IMR-90 (cell line): ENCODE data around the gene TMEM95. TPM values are rescaled to one million over a fixed set of nuclear protein-coding genes. Genes with fewer than 3 reads are reported as not detected.

Experiments used
- ATAC-seq: fragments of 200-7000 bp; cut with Tn5 transposase; 2 replicates; pipeline ENCODE4 v1.9.1; 2020; ENCODE audit warnings: low read depth, mild to moderate bottlenecking, moderate library complexity
- BruUV-seq: library from RNA; stranded (reverse); fragments of 400-500 nt; replicated peaks from 2 replicates; lab custom pipeline; 2021; lab: Mats Ljungman, UMichigan
- CTCF ChIA-PET: fragments of 300-600 bp; formaldehyde crosslinking; extraction: SDS; loops from one replicate; lab custom pipeline; 2021; ENCODE audit warnings: antibody characterized with exemption; lab: Yijun Ruan, JAX
- POLR2A ChIA-PET: fragments of 300-600 bp; sonication (Branson Sonifier 250); formaldehyde crosslinking; loops from one replicate; lab custom pipeline; 2022; ENCODE audit warnings: antibody characterized with exemption; ENCODE audit not compliant: unreplicated experiment; lab: Charles Lee
- DNase-seq: peaks from one replicate; pipeline ENCODE4 v3.0.0; 2013
- H2AFZ ChIP-seq: replicated peaks from 2 replicates; pipeline ENCODE3; 2013; ENCODE audit warnings: low read length, mild to moderate bottlenecking; ENCODE audit not compliant: poor library complexity
- H2AK5ac ChIP-seq: 2 replicates; pipeline ENCODE4 v1.6.1; 2013; ENCODE audit warnings: low read depth, low read length, inconsistent platforms
- H2AK9ac ChIP-seq: replicated peaks from 2 replicates; pipeline ENCODE3; 2013; ENCODE audit warnings: mild to moderate bottlenecking, low read depth, low read length, moderate library complexity; ENCODE audit not compliant: poor library complexity
- H2BK120ac ChIP-seq: 2 replicates; pipeline ENCODE4 v1.6.1; 2013; ENCODE audit warnings: low read depth, low read length, inconsistent platforms
- H2BK15ac ChIP-seq: 3 replicates; pipeline ENCODE4 v1.6.1; 2013; ENCODE audit warnings: low read depth, low read length, inconsistent platforms
- H2BK20ac ChIP-seq: 2 replicates; pipeline ENCODE4 v1.6.1; 2013; ENCODE audit warnings: low read depth, mild to moderate bottlenecking, inconsistent platforms, low read length, moderate library complexity
- H2BK5ac ChIP-seq: 2 replicates; pipeline ENCODE4 v1.6.1; 2013; ENCODE audit warnings: mild to moderate bottlenecking, low read depth, low read length, inconsistent platforms; ENCODE audit not compliant: poor library complexity, severe bottlenecking
- H3K14ac ChIP-seq: replicated peaks from 2 replicates; pipeline ENCODE4 v1.6.1; 2013; ENCODE audit warnings: low read depth, low read length, inconsistent platforms
- H3K18ac ChIP-seq: 2 replicates; pipeline ENCODE4 v1.6.1; 2013; ENCODE audit warnings: low read depth, low read length, control low read depth
- H3K23ac ChIP-seq: 2 replicates; pipeline ENCODE4 v1.6.1; 2013; ENCODE audit warnings: low read depth, low read length, inconsistent platforms
- H3K27ac ChIP-seq: 2 replicates; pipeline ENCODE4 v1.5.1; 2013; ENCODE audit warnings: mild to moderate bottlenecking, control low read depth, low read length; ENCODE audit not compliant: insufficient read depth
- H3K27me3 ChIP-seq: 2 replicates; pipeline ENCODE4 v1.6.1; 2013; ENCODE audit warnings: low read length; ENCODE audit not compliant: control insufficient read depth, insufficient read depth
- H3K36me3 ChIP-seq: 2 replicates; pipeline ENCODE4 v1.6.1; 2013; ENCODE audit warnings: low read length, mixed read lengths; ENCODE audit not compliant: control insufficient read depth, insufficient read depth
- H3K4ac ChIP-seq: 2 replicates; pipeline ENCODE4 v1.6.1; 2013; ENCODE audit warnings: low read depth, low read length, inconsistent platforms
- H3K4me1 ChIP-seq: 2 replicates; pipeline ENCODE4 v1.6.1; 2013; ENCODE audit warnings: low read length, mixed read lengths; ENCODE audit not compliant: control insufficient read depth, insufficient read depth
- H3K4me2 ChIP-seq: 2 replicates; pipeline ENCODE4 v1.6.1; 2013; ENCODE audit warnings: low read depth, mild to moderate bottlenecking, control low read depth, low read length, moderate library complexity
- H3K4me3 ChIP-seq: 2 replicates; pipeline ENCODE4 v1.5.1; 2013; ENCODE audit warnings: low read depth, mild to moderate bottlenecking, control low read depth, low read length, moderate library complexity; ENCODE audit not compliant: insufficient read depth
- H3K56ac ChIP-seq: 2 replicates; pipeline ENCODE4 v1.6.1; 2013; ENCODE audit warnings: low read length, inconsistent platforms; ENCODE audit not compliant: insufficient read depth; ENCODE audit errors: extremely low read depth
- H3K79me1 ChIP-seq, 2 experiments: 2 replicates each; pipeline ENCODE4 v1.6.1; 2013; ENCODE audit warnings: low read length in 2 of 2, inconsistent platforms in 1 of 2, low read depth in 1 of 2
- H3K9ac ChIP-seq: 2 replicates; pipeline ENCODE4 v1.6.1; 2013; ENCODE audit warnings: low read depth, low read length, control low read depth
- H3K9me1 ChIP-seq: 2 replicates; pipeline ENCODE4 v1.6.1; 2013; ENCODE audit warnings: low read length, inconsistent platforms; ENCODE audit not compliant: insufficient read depth
- H3K9me3 ChIP-seq: 2 replicates; pipeline ENCODE4 v1.6.1; 2013; ENCODE audit warnings: low read length; ENCODE audit not compliant: control insufficient read depth, insufficient read depth
- H4K20me1 ChIP-seq: 2 replicates; pipeline ENCODE4 v1.6.1; 2013; ENCODE audit warnings: low read length, inconsistent platforms; ENCODE audit not compliant: insufficient read depth
- H4K5ac ChIP-seq: 2 replicates; pipeline ENCODE4 v1.6.1; 2013; ENCODE audit warnings: mild to moderate bottlenecking, low read depth, low read length, control low read depth
- H4K8ac ChIP-seq, 2 experiments: 2 replicates each; pipeline ENCODE4 v1.6.1; 2013; ENCODE audit warnings: low read depth in 2 of 2, low read length in 2 of 2, control low read depth in 1 of 2, inconsistent platforms in 1 of 2
- H4K91ac ChIP-seq: 2 replicates; pipeline ENCODE4 v1.6.1; 2013; ENCODE audit warnings: low read depth, low read length, inconsistent platforms; ENCODE audit not compliant: insufficient read depth
- CEBPB ChIP-seq: IDR thresholded peaks from 2 replicates; pipeline ENCODE4 v1.6.1; 2012; ENCODE audit warnings: low read depth, low read length, improper control_type of control experiment
- FOS ChIP-seq: fragments of 150-350 bp; IDR thresholded peaks from 2 replicates; pipeline ENCODE4 v1.6.1; 2016; ENCODE audit warnings: low read depth, low read length
- MAFK ChIP-seq: IDR thresholded peaks from 2 replicates; pipeline ENCODE4 v1.6.1; 2012; ENCODE audit warnings: low read depth, low read length, improper control_type of control experiment
- MXI1 ChIP-seq: IDR thresholded peaks from 2 replicates; pipeline ENCODE4 v1.6.1; 2012; ENCODE audit warnings: low read depth, mild to moderate bottlenecking, low read length, moderate library complexity, borderline replicate concordance
- NFE2L2 ChIP-seq: fragments of 150-350 bp; IDR thresholded peaks from 2 replicates; pipeline ENCODE4 v1.6.1; 2016; ENCODE audit warnings: low read depth, mild to moderate bottlenecking, low read length
- RCOR1 ChIP-seq: IDR thresholded peaks from 2 replicates; pipeline ENCODE4 v1.6.1; 2012; ENCODE audit warnings: mild to moderate bottlenecking, low read length, improper control_type of control experiment; ENCODE audit not compliant: insufficient replicate concordance
- WGBS, 2 experiments: methylation state at CpG; one replicate each; pipeline versions ENCODE4 v1.1.5 to v1.1.7; 2013; ENCODE audit warnings: missing lambda C conversion rate in 2 of 2; ENCODE audit not compliant: insufficient read length in 1 of 2; ENCODE audit errors: extremely low coverage in 2 of 2; 5-methylcytosine and 5-hydroxymethylcytosine counted together
- dilution Hi-C: fragments of 300-500 bp; cut with HindIII; formaldehyde crosslinking; loops from one replicate; pipeline ENCODE4 v1.14.3; 2018; ENCODE audit warnings: low sequenced_read_pairs; ENCODE audit not compliant: unreplicated experiment
- in situ Hi-C: fragments of 300-500 bp; cut with MboI; formaldehyde crosslinking; loops from 3 replicates; pipeline ENCODE4 v1.14.3; 2019; ENCODE audit warnings: low sequenced_read_pairs, inconsistent platforms, mixed read lengths
- intact Hi-C: fragments of 100-400 bp; cut with micrococcal nuclease; formaldehyde crosslinking; loops from 2 replicates; pipeline ENCODE4 v1.10.0; 2022
- polyA plus RNA-seq, 3 experiments: library from polyadenylated mRNA; depleted of rRNA; stranded (reverse); fragments of >200 nt; gene quantifications; 2 replicates each; pipeline ENCODE4 v1.2.3, GENCODE V29; 2012; ENCODE audit warnings: low replicate concordance in 1 of 3
- total RNA-seq: library from RNA; depleted of rRNA; stranded (reverse); fragments of >200 nt; gene quantifications from 2 replicates; pipeline ENCODE4 v1.2.3, GENCODE V29; 2012
- TF ChIP-seq, protein P1 (sequence below): conservative IDR thresholded peaks from 2 replicates; pipeline ENCODE4 v1.5.1; 2012; ENCODE audit warnings: mild to moderate bottlenecking, low read depth, low read length, improper control_type of control experiment
- TF ChIP-seq, protein P2 (sequence below): fragments of 150-350 bp; IDR thresholded peaks from 2 replicates; pipeline ENCODE4 v1.6.1; 2016; ENCODE audit warnings: low read depth, mild to moderate bottlenecking, low read length, moderate library complexity, borderline replicate concordance
- TF ChIP-seq, protein P3 (sequence below): fragments of 150-350 bp; IDR thresholded peaks from 2 replicates; pipeline ENCODE4 v1.6.1; 2017; ENCODE audit warnings: mild to moderate bottlenecking, antibody characterized with exemption, low read length, low read depth

TMEM95 gene
- total and polyA plus RNA-seq, 2 of the 4 experiments (the other 2 are of a cell fraction) = not detected

DNA sequence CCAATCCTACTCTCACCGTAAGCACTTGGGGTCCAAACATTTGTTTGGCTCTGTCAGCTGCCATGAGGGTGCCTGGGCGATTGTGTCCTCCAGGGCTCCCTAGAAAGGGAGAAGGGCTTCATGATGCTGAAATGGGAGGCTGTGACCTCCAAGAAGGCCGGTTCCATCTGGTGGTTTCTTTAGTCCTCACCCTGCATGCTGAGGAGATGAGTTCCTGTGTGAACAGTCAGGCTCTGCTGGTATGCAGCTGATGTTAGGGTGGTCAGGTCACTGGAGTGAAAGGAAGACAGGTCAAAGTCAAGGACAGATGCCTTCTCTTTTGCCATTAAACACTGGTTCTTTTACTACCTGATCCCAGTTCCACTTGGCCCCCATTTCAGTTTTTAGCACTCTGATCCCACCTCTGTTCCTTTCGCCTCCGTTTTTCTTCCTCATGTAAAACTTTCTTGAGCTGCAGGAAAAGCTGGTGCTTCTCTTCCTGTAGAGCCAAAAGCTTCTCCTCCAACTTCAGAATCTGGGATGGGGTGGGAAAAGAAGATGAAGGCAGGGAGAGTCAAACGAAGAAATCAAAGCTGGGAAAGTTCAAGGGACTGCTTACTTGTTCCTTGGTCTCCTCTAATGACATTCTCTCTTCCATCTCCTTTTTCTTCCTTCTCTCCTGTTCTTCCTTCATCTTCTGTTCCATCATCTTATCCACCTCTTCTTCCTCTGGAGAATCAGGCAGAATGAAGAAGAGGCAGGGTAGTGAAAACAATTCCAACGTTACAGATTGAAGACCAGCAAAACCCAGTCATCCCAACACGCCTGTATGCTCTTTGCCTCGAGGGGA lies 40.9 kb upstream of the TMEM95 start:
- ATAC-seq (no peak), DNase-seq (peak; percentile 38)
- H2BK120ac ChIP-seq = no peak overlapping the region
- no peak overlapping the region for H3K18ac ChIP-seq
- CTCF ChIA-PET = no interaction called here
- BruUV-seq = TSS peak; percentile 81
- peaks cover 25 to 57% of the 10 kb centered on the region in 2 experiments for H3K79me1 ChIP-seq
- H2AK9ac ChIP-seq = peak overlapping the region; percentile 48
- H2BK20ac ChIP-seq = no peak overlapping the region
- H3K4me2 ChIP-seq = peak overlapping the region; percentile 97
- peak overlapping the region; percentile 36 for H2AK5ac ChIP-seq
- dilution Hi-C loops (no loop called here), intact Hi-C loops (no loop called here), in situ Hi-C loops (no loop called here)
- no peaks in the 10 kb centered on the region for H3K27me3 ChIP-seq
- H3K27ac ChIP-seq = peak overlapping the region; percentile 49; the same call in 1 of the 2 replicates
- H3K4me1 ChIP-seq = peaks cover 7% of the 10 kb centered on the region
- no peak overlapping the region for H3K14ac ChIP-seq
- H4K8ac ChIP-seq = peak overlapping the region; percentile 50 to 67; a peak in 3 of 4 replicates
- POLR2A ChIA-PET = interaction anchor here (0.5 kb wide), 2 partner anchors 246 to 267 kb away, joined by 3 to 4 read pairs; no protein-coding TSS in a partner anchor
- H3K4me3 ChIP-seq = peak overlapping the region; percentile 78
- 0 out of 2 replicates have a peak overlapping the region, but pooled peaks have one; percentile 30 for H3K4ac ChIP-seq
- peak overlapping the region; percentile 90 for H2AFZ ChIP-seq
- H3K36me3 ChIP-seq = peaks cover 60% of the 10 kb centered on the region
- peak overlapping the region; percentile 68; the same call in 1 of the 2 replicates for H3K23ac ChIP-seq
- H4K20me1 ChIP-seq = peaks cover 55% of the 10 kb centered on the region
- no peak for TF ChIP-seq MAFK
- TF ChIP-seq, protein P1, sequence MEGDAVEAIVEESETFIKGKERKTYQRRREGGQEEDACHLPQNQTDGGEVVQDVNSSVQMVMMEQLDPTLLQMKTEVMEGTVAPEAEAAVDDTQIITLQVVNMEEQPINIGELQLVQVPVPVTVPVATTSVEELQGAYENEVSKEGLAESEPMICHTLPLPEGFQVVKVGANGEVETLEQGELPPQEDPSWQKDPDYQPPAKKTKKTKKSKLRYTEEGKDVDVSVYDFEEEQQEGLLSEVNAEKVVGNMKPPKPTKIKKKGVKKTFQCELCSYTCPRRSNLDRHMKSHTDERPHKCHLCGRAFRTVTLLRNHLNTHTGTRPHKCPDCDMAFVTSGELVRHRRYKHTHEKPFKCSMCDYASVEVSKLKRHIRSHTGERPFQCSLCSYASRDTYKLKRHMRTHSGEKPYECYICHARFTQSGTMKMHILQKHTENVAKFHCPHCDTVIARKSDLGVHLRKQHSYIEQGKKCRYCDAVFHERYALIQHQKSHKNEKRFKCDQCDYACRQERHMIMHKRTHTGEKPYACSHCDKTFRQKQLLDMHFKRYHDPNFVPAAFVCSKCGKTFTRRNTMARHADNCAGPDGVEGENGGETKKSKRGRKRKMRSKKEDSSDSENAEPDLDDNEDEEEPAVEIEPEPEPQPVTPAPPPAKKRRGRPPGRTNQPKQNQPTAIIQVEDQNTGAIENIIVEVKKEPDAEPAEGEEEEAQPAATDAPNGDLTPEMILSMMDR = no peak
- TF ChIP-seq NFE2L2 = no peak
- TF ChIP-seq CEBPB = no peak
- TF ChIP-seq, protein P2, sequence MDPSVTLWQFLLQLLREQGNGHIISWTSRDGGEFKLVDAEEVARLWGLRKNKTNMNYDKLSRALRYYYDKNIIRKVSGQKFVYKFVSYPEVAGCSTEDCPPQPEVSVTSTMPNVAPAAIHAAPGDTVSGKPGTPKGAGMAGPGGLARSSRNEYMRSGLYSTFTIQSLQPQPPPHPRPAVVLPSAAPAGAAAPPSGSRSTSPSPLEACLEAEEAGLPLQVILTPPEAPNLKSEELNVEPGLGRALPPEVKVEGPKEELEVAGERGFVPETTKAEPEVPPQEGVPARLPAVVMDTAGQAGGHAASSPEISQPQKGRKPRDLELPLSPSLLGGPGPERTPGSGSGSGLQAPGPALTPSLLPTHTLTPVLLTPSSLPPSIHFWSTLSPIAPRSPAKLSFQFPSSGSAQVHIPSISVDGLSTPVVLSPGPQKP = no peak
- TF ChIP-seq MXI1 = no peak
- TF ChIP-seq FOS = no peak
- TF ChIP-seq, protein P3, sequence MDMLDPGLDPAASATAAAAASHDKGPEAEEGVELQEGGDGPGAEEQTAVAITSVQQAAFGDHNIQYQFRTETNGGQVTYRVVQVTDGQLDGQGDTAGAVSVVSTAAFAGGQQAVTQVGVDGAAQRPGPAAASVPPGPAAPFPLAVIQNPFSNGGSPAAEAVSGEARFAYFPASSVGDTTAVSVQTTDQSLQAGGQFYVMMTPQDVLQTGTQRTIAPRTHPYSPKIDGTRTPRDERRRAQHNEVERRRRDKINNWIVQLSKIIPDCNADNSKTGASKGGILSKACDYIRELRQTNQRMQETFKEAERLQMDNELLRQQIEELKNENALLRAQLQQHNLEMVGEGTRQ = no peak
- no peak for TF ChIP-seq RCOR1
- no peaks in the 10 kb centered on the region for H3K9me3 ChIP-seq
- no peak overlapping the region for H2BK15ac ChIP-seq
- H3K9ac ChIP-seq = peak overlapping the region; percentile 58
- peaks cover 16% of the 10 kb centered on the region for H3K9me1 ChIP-seq
- no peak overlapping the region for H4K5ac ChIP-seq
- WGBS, 2 experiments = 30% methylated on average over 2 of the region's 9 CpGs; no CpG with 5 or more reads in 1 of the 2 experiments
- peak overlapping the region; percentile 26; the same call in 1 of the 2 replicates for H3K56ac ChIP-seq
- no peak overlapping the region for H4K91ac ChIP-seq
- peak overlapping the region; percentile 12 for H2BK5ac ChIP-seq
